Motor neuron (in vitro differentiated cells): ENCODE data around the gene ADCY3. TPM values are rescaled to one million over a fixed set of nuclear protein-coding genes. Genes with fewer than 3 reads are reported as not detected.

Experiments used
- ATAC-seq, 8 experiments: fragments of 200-7000 bp; cut with Tn5 transposase; replicated peaks in 6 of 8; 2 replicates each; pipeline ENCODE4 v1.8.0; 2021; ENCODE audit warnings: mild to moderate bottlenecking in 8 of 8, moderate library complexity in 8 of 8
- H3K27ac ChIP-seq, 2 donors: fragments of 250-450 bp; sonication (Bioruptor Pico); 2 replicates each; pipeline ENCODE4 v1.9.0; 2021; ENCODE audit warnings: antibody characterized with exemption in 2 of 2, mild to moderate bottlenecking in 2 of 2, moderate library complexity in 1 of 2
- H3K4me1 ChIP-seq, 2 donors: fragments of 250-450 bp; sonication (Bioruptor Pico); replicated peaks in 1 of 2; 2 replicates each; pipeline ENCODE4 v1.6.1; 2021; ENCODE audit warnings: antibody characterized with exemption in 2 of 2, mild to moderate bottlenecking in 2 of 2, moderate library complexity in 1 of 2
- H3K4me3 ChIP-seq, 5 donors: fragments of 250-450 bp; sonication (Bioruptor Pico); 2 replicates each; pipeline ENCODE4 v1.9.0; 2021; ENCODE audit warnings: antibody characterized with exemption in 5 of 5, mild to moderate bottlenecking in 5 of 5, moderate library complexity in 4 of 5
- WGBS, 10 experiments: fragments of 450-650 bp; shearing (Covaris generic); methylation state at CpG; one replicate each; pipeline ENCODE4 v1.0.0; 2022; 5-methylcytosine and 5-hydroxymethylcytosine counted together
- in situ Hi-C, 9 experiments: fragments of 400-800 bp; cut with MboI; loops; one replicate each; pipeline ENCODE4 v1.15.0; 2021; ENCODE audit warnings: low sequenced_read_pairs in 9 of 9, low pct_unique_long_range_greater_than_20kb in 2 of 9; ENCODE audit not compliant: unreplicated experiment in 9 of 9
- total RNA-seq, 8 experiments: library from RNA; unstranded; fragments of 300-600 nt; gene quantifications; 2 replicates each; pipeline versions ENCODE4 v1.2.3 to v1.2.4, GENCODE V29; 2022

The ADCY3 gene
- total RNA-seq, 8 experiments from 2014 or later, result 10.2 to 91.3 (median 20.6) TPM

GRCh38 chr2:24912986-24913385 lies 7.1 kb downstream of the ADCY3 start:
- in situ Hi-C loops, result no loop called here
- H3K4me1 ChIP-seq, result no peaks in the 10 kb centered on the region
- ATAC-seq, result peak in 4 of 8 experiments; percentile 5 to 48 (median 20)
- no peak overlapping the region for H3K27ac ChIP-seq
- H3K4me3 ChIP-seq, result no peak overlapping the region
- 80 to 100% (median 88%) methylated on average over 1 to 8 of the region's 10 CpGs; no CpG with 5 or more reads in 6 of the 10 experiments for WGBS, 10 experiments

GRCh38 chr2:24912523-24912922 lies 7.5 kb downstream of the ADCY3 start:
- H3K4me1 ChIP-seq, result no peaks in the 10 kb centered on the region
- no peak overlapping the region for H3K27ac ChIP-seq
- peak in 5 of 8 experiments; percentile 30 to 89 (median 83) for ATAC-seq
- WGBS, 10 experiments, result 0 to 100% (median 86%) methylated on average over 1 to 7 of the region's 7 CpGs; no CpG with 5 or more reads in 3 of the 10 experiments
- in situ Hi-C loops, result no loop called here
- H3K4me3 ChIP-seq, result no peak overlapping the region

GRCh38 chr2:24910245-24910644 lies 9.8 kb downstream of the ADCY3 start:
- 75 to 100% (median 100%) methylated on average over 1 to 3 of the region's 3 CpGs; no CpG with 5 or more reads in 1 of the 10 experiments for WGBS, 10 experiments
- no peak overlapping the region for H3K27ac ChIP-seq
- no peak for ATAC-seq
- H3K4me3 ChIP-seq, result no peak overlapping the region
- in situ Hi-C loops, result no loop called here
- no peaks in the 10 kb centered on the region for H3K4me1 ChIP-seq

DNA sequence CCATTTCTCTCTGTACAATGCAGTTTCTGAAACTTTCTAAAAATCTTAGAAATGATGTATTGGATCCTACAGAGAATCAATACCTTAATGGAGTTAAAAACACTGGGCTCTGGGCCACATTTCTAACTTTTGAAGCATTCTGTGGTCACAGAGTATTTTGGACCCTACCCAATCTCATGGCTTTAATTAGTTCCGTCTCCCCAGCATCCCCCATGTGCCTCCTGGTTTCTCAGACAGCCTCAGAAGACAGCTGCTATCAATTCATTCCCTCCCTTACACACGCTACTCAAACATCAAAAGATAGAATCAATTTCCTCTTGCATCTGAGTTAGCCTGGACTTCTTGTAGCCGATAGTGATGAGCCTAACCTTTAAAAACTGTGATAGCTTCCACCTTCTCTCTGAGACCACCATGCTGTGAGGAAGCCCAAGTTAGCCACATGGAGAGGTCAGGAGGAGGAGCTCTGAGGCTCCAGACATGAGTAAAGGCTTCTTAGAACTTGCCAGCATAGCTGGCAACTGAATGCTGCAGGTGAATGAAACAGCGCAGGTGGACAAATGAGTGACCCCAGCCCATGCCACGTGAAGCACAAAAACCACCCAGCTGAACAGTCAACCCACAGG lies 10.4 kb downstream of the ADCY3 start:
- in situ Hi-C loops, result no loop called here
- no peak for ATAC-seq
- H3K27ac ChIP-seq, result no peak overlapping the region
- no peaks in the 10 kb centered on the region for H3K4me1 ChIP-seq
- WGBS, 10 experiments, result 80 to 100% (median 95%) methylated on average over 1 to 5 of the region's 5 CpGs; no CpG with 5 or more reads in 2 of the 10 experiments
- H3K4me3 ChIP-seq, result no peak overlapping the region

GRCh38 chr2:24908461-24908901 lies 11.6 kb downstream of the ADCY3 start:
- in situ Hi-C loops, result no loop called here
- H3K27ac ChIP-seq, result no peak overlapping the region
- no peaks in the 10 kb centered on the region for H3K4me1 ChIP-seq
- ATAC-seq, result no peak
- 64 to 100% (median 87%) methylated on average over 1 to 5 of the region's 8 CpGs; no CpG with 5 or more reads in 1 of the 10 experiments for WGBS, 10 experiments
- no peak overlapping the region for H3K4me3 ChIP-seq

GRCh38 chr2:24907116-24907515 lies 12.9 kb downstream of the ADCY3 start:
- ATAC-seq, result no peak
- 81 to 100% (median 97%) methylated on average over 1 to 5 of the region's 5 CpGs; no CpG with 5 or more reads in 2 of the 10 experiments for WGBS, 10 experiments
- Histone ChIP-seq H3K27ac (no peak overlapping the region), H3K4me1 (no peaks in the 10 kb centered on the region), H3K4me3 (no peak overlapping the region)
- in situ Hi-C loops, result no loop called here

GRCh38 chr2:24906466-24906865 lies 13.6 kb downstream of the ADCY3 start:
- Histone ChIP-seq H3K4me3 (no peak overlapping the region), H3K4me1 (no peaks in the 10 kb centered on the region), H3K27ac (no peak overlapping the region)
- 70 to 100% (median 93%) methylated on average over 1 to 3 of the region's 6 CpGs; no CpG with 5 or more reads in 5 of the 10 experiments for WGBS, 10 experiments
- in situ Hi-C loops, result no loop called here
- ATAC-seq, result no peak

DNA sequence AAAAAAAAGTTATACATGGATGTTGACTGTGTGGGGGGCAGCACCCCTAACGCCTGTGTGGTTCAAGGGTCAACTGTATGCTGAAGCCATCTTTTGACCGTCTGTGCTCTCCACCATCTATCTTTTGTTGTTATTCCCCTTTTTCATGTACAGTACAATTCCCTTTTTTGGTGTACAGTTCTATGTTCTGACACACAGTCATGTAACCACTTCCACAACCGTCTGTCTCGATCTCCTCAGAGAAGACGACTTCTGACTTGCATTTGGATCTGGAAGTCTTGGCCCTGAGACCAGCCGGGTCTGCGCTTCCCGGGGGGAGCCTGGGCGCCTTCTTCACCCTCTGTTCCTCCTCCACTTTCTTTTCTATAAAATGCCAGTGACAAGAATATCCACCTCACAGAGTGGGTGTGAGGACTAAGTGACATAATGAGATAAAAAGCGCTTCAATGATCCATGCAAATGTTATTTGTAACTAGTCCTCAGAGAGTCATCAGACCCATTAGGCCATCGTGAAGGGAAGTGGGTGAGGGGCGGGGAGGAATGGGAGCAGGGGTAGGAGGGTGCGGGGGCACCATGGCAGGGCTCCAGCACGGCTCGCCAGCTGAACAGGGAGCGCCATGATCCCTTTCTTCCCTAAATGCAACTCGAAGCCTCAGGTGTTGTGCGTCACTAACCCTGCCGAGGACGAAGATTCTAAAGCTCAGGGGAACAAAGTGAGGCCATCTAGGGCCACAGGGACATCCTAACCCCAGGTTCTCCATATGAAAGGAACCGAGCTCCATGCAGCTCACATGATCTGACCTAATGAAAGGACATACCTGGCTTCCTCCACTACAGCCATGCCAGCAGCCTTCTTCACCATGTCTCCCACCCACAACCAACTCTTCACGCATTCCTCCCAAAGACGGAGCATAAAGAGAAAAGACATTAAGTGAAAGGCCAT lies 16.6 kb downstream of the ADCY3 start:
- in situ Hi-C loops, result no loop called here
- no peak for ATAC-seq
- H3K4me1 ChIP-seq, result no peaks in the 10 kb centered on the region
- no peak overlapping the region for H3K27ac ChIP-seq
- 89 to 100% (median 93%) methylated on average over 2 to 12 of the region's 23 CpGs; no CpG with 5 or more reads in 2 of the 10 experiments for WGBS, 10 experiments
- no peak overlapping the region for H3K4me3 ChIP-seq

DNA sequence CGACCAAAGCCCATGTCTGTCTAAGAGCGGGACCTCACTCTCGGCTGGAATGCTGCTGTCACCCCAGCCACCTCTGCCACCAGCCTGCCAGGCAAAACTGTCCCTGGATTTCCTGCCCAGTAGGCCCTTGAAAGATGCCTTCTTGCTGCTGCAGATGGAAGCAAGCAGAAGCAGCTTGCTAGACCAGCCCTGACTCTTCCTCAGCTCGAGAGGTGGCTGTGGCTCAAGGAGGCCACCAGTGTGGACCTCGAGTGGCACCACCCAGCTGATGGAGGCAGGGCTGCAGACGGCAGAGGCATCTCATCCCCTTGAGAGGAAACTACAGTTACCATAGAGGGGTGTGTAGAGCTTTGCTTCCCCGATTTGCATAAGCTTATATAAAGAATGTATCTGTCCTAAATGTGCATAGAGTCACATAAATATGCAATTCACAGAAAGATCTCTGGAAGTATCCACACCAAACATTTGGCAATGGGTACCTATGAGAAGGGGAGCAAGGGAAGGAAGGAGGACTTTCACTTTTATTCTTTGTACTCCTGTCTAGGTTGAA lies 20.6 kb downstream of the ADCY3 start:
- Histone ChIP-seq H3K4me1 (no peaks in the 10 kb centered on the region), H3K27ac (no peak overlapping the region), H3K4me3 (no peak overlapping the region)
- peak in 3 of 8 experiments; percentile 99 for ATAC-seq
- 60 to 100% (median 89%) methylated on average over 1 to 4 of the region's 7 CpGs; no CpG with 5 or more reads in 6 of the 10 experiments for WGBS, 10 experiments
- in situ Hi-C loops, result no loop called here

GRCh38 chr2:24898122-24899109 lies 21.6 kb downstream of the ADCY3 start:
- ATAC-seq, result peak in 1 of 8 experiments; percentile 52
- 66 to 100% (median 89%) methylated on average over 2 to 17 of the region's 30 CpGs for WGBS, 10 experiments
- no peak overlapping the region for H3K4me3 ChIP-seq

GRCh38 chr2:24894750-24895149 lies 25.3 kb downstream of the ADCY3 start:
- WGBS, 10 experiments, result 0 to 98% (median 73%) methylated on average over 1 to 3 of the region's 3 CpGs
- Histone ChIP-seq H3K4me3 (no peak overlapping the region), H3K27ac (no peak overlapping the region), H3K4me1 (no peaks in the 10 kb centered on the region)
- no peak for ATAC-seq
- in situ Hi-C loops, result no loop called here

More at GRCh38 chr2:24898122-24899109, 21.6 kb downstream of the ADCY3 start:
- in situ Hi-C loops, result no loop called here
- H3K4me1 ChIP-seq, result no peaks in the 10 kb centered on the region
- H3K27ac ChIP-seq, result no peak overlapping the region

GRCh38 chr2:24893934-24894333 lies 26.1 kb downstream of the ADCY3 start:
- no peak overlapping the region for H3K4me3 ChIP-seq
- no peaks in the 10 kb centered on the region for H3K4me1 ChIP-seq
- in situ Hi-C loops, result no loop called here
- peak in 2 of 8 experiments; percentile 25 to 28 for ATAC-seq
- H3K27ac ChIP-seq, result no peak overlapping the region
- 50 to 92% (median 64%) methylated on average over 1 to 3 of the region's 3 CpGs; no CpG with 5 or more reads in 1 of the 10 experiments for WGBS, 10 experiments
